Inflammatory macrophage treated with lipopolysaccharide for 4 hours (primary cell): ENCODE results near the gene KLF6.

Experiments used
- DNase-seq: peaks from one replicate; pipeline ENCODE4 v3.0.0-alpha.2; 2020

The KLF6 gene

DNA sequence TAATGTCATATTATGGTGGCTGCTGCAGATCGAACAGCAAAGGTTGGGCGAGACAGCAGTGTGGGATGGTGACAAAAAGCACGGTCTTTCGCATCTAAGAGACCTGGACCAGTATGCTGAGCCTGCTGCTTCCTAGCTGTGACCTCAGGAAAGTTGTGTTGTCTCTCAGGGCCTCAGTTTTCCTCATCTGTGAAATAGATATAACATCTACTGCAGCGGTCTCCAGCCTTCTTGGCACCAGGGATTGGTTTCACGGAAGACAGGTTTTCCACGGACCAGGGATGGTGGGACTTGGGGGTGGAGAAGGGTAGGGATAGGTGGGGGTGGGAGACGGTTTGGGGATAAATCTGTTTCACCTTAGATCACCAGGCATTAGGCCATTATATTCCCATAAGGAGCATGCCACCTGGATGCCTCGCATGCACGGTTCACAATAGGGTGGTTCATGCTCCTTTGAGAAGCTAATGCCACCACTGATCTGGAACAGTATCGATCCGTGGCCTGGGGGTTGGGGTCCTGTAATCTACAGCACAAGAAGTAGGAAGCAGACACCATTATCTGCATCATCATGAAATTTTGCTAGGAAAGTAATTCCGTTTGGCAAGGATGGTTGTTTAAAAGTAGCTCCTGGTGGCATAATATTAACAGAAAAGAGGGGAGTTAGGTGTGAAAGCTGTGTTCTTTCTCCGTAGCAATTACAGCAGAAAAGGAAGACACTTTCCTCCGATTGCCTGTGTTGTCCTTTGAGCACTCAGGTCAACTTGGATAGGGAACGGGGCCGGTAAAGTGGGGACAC, 10.8 kb downstream of the KLF6 start:
- DNase-seq = peak; percentile 54

- peak; percentile 50 for DNase-seq
Measured at GRCh38 chr10:3773460-3774017, 11.5 kb downstream of the KLF6 start.

DNA sequence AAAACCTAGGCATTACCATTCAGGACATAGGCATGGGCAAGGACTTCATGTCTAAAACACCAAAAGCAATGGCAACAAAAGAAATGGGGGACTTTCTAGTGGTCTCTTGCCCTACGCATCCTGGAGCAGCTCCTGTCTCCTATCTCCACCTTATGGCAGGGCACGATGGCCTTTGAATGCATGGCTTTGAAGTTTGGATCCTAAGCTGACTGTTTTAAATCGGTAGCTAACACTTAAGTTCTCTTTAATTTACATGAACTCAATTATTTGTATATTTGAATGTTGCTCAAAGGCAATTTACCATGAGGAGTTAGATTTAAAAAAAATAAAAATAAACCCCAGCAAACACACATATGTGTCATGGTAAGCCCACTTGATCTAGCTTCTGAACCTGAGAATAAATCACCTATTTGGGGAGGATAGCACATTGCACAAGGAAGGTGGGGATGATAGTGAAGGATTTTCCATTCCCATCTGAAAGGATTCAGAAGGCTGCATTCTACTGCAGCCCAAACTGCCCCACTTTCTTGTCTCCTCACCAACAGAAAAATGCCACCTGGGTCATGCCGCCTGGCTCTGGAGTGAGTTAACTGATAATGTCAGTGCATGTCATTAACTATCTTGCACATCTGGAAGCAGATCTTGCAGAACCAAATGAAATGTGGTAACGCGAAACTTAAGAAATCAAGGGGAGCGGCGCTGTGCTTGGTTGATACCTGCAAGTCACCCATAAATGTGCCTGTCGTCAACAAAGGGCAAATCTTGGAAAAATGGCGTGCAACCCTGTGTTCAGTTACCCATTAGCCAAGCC, 12.4 kb downstream of the KLF6 start:
- peak; percentile 42 for DNase-seq

DNA sequence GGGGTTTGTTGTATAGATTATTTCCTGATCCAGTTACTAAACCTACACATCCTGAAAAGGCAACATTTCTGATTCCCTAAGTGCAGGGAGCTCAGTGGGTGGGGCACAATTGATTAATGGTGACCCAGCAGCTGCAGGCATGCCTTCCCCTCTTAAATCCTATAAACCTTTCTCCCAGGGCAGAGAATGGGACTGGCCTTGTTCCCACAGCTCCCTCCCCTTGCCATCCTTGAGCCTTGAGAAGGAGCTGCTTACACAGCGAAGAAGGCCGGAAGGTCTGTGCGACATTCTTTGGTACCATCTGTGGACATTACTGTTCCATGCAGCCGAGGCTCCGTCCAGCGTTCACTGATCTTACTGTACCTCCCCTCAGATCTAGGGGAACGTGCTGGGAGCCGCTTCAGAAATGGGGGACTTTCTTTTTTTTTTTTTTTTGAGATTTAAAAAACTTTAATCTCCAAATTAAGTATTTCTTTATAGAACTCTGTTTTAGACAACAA, 14.3 kb downstream of the KLF6 start:
- DNase-seq = no peak

DNA sequence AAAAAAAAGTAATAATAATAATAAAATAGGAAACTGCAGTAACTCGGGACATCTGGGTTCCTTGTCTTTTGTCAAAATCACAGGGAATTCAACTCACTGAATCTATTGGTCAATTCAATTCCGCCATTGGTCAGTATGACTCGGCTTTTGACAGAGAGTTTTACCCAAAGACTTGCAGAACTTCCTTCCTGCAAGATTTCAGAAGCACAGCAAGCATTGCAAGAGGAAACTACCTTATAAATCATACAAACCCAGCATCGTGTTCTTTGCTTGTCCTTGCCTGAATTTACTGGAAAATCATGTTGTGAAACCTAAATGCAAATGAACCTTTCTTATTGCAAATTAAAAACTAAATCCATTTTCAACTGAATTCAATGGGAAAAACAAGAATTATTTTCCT, 15.5 kb downstream of the KLF6 start:
- peak; percentile 87 for DNase-seq

DNA sequence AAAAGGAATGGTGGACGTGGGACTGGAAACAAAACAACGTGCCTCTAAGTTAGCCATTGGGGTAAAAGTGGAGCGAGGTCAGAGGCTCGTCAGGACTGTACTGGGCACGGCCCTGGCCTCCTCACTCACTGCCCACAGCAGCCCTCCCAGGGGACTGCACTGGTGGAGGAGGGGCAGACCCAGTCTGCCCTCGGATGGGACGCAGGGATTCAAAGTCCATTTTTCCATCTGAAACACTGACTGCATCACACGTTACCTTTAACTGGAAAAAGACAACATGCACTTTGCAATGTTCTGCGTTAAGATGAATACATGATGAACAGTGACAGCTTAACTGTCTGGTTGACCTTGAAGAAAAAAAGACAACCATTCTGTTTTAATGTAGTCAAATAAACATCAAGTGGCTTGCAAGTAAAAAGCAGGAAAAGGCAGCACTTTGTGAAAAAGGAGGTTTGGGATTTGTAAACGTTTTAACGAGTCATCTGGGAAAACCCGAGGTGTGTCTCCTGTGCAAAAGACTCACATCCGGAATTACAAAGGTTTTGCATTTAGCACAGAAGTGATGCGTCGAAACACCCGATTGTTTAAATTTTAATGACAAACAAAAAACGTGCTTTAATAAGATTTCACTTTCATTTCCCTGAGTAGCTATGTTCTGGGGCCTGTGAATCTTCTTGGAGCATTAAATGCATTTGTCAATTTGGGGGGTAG, 18.8 kb downstream of the KLF6 start:
- peak; percentile 53 for DNase-seq

GRCh38 chr10:3765146-3765545, 19.9 kb downstream of the KLF6 start:
- DNase-seq = peak; percentile 75

GRCh38 chr10:3764626-3765112, 20.3 kb downstream of the KLF6 start:
- DNase-seq = no peak

DNA sequence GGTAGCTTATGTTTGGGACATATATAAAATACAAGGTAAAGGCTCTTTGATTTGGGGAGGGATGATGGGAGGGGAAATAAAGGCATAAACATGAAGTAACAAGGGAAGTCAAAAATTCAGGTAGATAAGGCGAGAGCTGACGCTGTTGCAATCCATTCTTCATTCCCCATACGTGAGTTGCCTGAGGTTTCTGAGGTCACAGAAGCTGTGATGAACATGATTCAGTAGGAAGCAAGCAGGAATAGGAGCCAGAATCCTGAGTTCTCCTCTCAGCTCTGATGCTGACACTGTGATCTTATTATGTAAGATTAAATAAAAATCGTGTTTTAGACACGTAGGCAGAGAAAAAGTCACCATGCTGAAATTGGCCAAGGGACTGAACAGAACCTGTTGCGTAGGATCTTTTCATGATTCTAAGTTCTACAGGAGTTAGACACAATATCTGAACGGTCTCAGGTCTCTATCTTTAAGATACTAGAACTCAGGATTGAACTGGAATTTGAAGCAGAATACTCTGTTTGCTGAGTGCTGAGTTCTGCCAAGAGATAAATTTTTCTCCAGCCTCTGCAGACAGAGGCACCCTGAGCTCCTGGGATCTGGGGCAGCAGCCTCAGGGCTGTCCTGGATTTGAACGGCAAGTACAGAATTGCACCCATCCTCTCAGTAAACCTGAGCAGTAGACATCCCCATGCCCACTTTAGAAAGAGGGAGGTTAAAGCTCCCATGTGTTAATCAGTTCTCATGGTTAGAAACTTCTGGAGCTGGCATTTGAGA, 21.0 kb downstream of the KLF6 start:
- DNase-seq = no peak

- DNase-seq = peak; percentile 31
Measured at GRCh38 chr10:3763035-3763456, 22.0 kb downstream of the KLF6 start.

- no peak for DNase-seq
Measured at GRCh38 chr10:3762309-3762708, 22.7 kb downstream of the KLF6 start.

GRCh38 chr10:3761904-3762303, 23.1 kb downstream of the KLF6 start:
- no peak for DNase-seq

DNA sequence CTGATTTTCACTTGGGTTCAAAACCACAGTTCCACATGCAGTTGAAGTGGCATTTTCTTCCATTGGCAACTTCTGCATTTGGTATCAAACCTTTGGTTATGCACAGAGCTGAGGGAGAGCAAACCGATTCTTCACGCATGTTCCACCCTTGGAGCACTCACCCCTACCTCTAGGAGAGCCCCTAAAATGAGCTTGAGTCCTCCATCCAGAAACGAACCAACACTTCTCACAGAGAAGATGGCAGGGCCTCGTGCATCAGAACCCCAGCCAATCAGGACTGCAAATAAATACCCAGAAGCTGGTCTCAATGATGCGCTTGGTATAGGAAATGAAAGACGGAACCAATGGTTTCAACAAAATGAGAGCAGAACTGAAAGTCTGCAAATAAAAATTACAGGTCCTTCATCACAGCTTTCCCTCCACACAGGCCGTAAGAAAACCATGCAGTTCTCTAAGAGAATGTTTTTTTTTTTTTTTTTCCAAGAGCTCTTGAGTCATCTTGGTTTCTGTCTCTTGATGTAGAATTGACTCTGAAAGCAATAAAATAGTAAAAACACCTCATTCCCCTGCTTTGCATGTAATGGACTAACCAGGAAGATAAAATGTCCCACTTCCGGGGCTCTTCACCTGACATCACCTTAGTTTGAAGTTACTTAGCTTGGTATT, 23.9 kb downstream of the KLF6 start:
- peak; percentile 91 for DNase-seq

- no peak for DNase-seq
Measured at GRCh38 chr10:3760083-3760482, 24.9 kb downstream of the KLF6 start.

GRCh38 chr10:3759397-3759796, 25.6 kb downstream of the KLF6 start:
- DNase-seq = no peak

DNA sequence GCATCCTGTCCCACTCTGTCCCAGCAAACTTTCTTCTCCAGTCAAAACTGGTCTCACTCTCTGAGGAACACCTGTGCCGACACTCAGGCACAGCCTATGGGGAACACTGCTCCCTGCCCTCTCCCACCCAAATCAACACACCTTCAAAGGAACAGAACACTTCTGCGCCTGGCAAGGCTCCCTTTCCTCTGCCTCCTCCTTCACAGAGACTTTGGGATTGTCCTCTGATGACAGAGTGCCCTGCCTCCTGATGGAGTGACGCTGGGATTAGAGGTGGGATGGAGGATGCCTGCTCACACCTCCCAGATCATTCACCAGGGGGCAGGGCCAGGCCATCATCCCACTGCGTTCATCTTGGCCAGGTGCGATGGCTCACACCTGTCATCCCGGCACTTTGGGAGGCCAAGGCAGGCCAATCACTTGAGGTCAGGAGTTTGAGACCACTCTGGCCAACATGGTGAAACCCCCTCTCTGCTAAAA, 26.5 kb downstream of the KLF6 start:
- DNase-seq = no peak

DNA sequence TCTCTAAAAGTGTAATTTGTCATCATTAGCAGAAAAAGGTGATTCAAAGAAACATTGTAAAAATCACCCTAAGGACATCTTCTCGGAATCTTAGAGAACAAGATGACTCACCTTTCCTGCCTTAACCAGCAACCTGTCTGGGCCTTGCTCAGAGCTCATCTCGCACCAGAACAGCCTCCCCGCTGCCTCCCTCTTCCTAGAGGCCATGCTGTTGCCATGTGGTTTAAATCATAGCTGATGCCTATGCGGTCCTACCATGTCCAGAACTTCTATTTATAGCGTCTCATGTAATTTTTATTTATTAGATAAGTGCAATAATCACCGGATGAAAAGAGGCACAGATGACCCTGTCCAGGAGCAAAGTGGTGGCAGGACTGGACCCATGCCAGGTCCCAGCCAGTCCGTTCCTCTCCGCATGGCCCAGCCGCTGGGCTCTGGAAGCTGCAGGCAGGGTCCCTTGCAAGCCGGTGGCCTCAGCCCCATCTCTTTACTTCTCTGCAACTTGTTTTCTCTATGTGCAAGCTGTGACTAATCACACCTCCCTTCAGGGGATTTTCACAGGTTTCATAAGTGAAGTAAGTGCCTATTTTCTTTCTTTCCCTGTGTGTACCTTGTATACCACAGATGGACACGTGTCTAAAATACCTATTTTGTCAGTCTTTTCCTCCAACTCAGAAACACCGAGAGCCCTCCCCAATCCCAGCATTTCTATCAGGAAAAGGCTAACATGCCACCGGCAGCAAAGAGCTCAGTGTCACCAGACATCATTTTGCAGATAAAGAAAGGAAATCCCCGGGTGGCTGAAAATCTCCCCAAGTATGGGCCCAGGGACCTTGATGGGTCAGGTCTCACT, 27.1 kb downstream of the KLF6 start:
- DNase-seq = peak; percentile 42

DNA sequence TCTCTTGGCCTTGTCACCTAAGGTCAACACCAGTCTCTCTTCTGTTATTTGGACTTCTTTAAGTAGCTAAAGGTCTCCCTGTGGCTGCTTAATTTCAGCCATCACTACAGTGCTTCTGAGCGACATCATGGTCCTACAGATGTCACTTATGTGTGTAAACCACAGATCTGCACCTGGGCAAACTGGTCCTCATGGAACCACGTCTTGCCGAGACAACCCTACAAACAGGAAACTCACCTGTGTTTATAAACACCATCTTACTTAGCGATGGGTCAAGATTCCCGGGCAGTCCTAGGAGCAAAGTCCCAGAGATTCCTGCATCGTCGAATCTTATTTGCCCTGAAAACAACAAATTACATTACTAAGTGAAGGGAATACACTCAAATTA, 27.8 kb downstream of the KLF6 start:
- no peak for DNase-seq

DNA sequence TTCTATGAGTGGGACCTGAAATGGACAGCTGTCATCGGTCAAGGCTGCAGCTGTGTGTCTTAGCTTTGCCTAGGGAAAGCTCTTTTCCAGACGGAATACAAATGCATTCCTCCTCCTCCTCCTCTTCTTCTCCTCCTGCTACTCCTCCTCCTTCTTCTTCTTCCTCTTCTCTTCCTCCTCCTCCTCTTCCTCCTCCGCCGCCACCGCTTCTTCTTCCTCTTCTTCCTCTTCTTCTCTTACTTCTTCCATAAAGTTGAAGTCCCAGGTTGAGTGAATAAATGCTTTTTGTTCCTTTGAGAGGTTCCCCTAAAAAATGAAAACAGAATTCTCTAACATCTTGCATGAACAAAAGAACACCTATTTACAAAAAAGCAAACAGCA, 28.7 kb downstream of the KLF6 start:
- DNase-seq = no peak
